H9 (cell line): ENCODE data around the gene GYG2. TPM values are rescaled to one million over a fixed set of nuclear protein-coding genes. Genes with fewer than 3 reads are reported as not detected.

ENCODE experiments used
- DNase-seq: peaks from one replicate; pipeline ENCODE4 v3.0.0-alpha.2; 2017
- H2AFZ ChIP-seq: one replicate; pipeline ENCODE4 v1.6.1; 2013; ENCODE audit warnings: mild to moderate bottlenecking, low read length, control low read depth, moderate library complexity
- H2AK5ac ChIP-seq: 2 replicates; pipeline ENCODE4 v1.6.1; 2013; ENCODE audit warnings: low read length, control low read depth, mixed read lengths; ENCODE audit not compliant: insufficient read length
- H2BK120ac ChIP-seq: one replicate; pipeline ENCODE4 v1.6.1; 2013; ENCODE audit warnings: low read depth, mild to moderate bottlenecking, low read length, control low read depth, inconsistent platforms; ENCODE audit not compliant: poor library complexity, severe bottlenecking
- H2BK12ac ChIP-seq: 2 replicates; pipeline ENCODE4 v1.6.1; 2013; ENCODE audit warnings: low read length, control low read depth, mixed read lengths, low read depth; ENCODE audit not compliant: insufficient read length
- H2BK15ac ChIP-seq: 2 replicates; pipeline ENCODE4 v1.6.1; 2013; ENCODE audit warnings: low read depth, low read length, control low read depth
- H2BK20ac ChIP-seq: one replicate; pipeline ENCODE4 v1.6.1; 2013; ENCODE audit warnings: low read depth, mild to moderate bottlenecking, low read length, control low read depth, inconsistent platforms; ENCODE audit not compliant: poor library complexity, severe bottlenecking
- H2BK5ac ChIP-seq: 2 replicates; pipeline ENCODE4 v1.6.1; 2013; ENCODE audit warnings: low read length, control low read depth, mixed read lengths; ENCODE audit not compliant: insufficient read length
- H3K14ac ChIP-seq: 2 replicates; pipeline ENCODE4 v1.6.1; 2013; ENCODE audit warnings: low read length, control low read depth; ENCODE audit not compliant: insufficient read depth
- H3K18ac ChIP-seq: 2 replicates; pipeline ENCODE4 v1.6.1; 2013; ENCODE audit warnings: low read depth, mild to moderate bottlenecking, mixed read lengths, low read length, control low read depth; ENCODE audit not compliant: insufficient read length
- H3K23ac ChIP-seq: 2 replicates; pipeline ENCODE4 v1.6.1; 2013; ENCODE audit warnings: low read length, control low read depth, mixed read lengths, low read depth; ENCODE audit not compliant: insufficient read length
- H3K23me2 ChIP-seq: 2 replicates; pipeline ENCODE4 v1.6.1; 2013; ENCODE audit warnings: low read depth, mild to moderate bottlenecking, mixed read lengths, low read length, control low read depth; ENCODE audit not compliant: insufficient read length, poor library complexity, severe bottlenecking
- H3K27ac ChIP-seq: 2 replicates; pipeline ENCODE4 v1.5.1; 2013; ENCODE audit warnings: low read length, control low read depth, mixed read lengths, low read depth; ENCODE audit not compliant: insufficient read length
- H3K27me3 ChIP-seq: 2 replicates; pipeline ENCODE4 v1.6.1; 2013; ENCODE audit warnings: low read length, control low read depth, inconsistent platforms; ENCODE audit not compliant: insufficient read depth
- H3K4ac ChIP-seq: 2 replicates; pipeline ENCODE4 v1.6.1; 2013; ENCODE audit warnings: low read depth, mild to moderate bottlenecking, control low read depth, inconsistent platforms, low read length, moderate library complexity
- H3K4me1 ChIP-seq: 2 replicates; pipeline ENCODE4 v1.6.1; 2013; ENCODE audit warnings: low read length, control low read depth, inconsistent platforms; ENCODE audit not compliant: insufficient read depth
- H3K4me2 ChIP-seq: 2 replicates; pipeline ENCODE4 v1.6.1; 2013; ENCODE audit warnings: low read length, control low read depth, mixed read lengths; ENCODE audit not compliant: insufficient read length, insufficient read depth
- H3K56ac ChIP-seq: 2 replicates; pipeline ENCODE4 v1.6.1; 2013; ENCODE audit warnings: low read depth, mild to moderate bottlenecking, mixed read lengths, low read length, control low read depth; ENCODE audit not compliant: insufficient read length
- H3K79me1 ChIP-seq: 2 replicates; pipeline ENCODE4 v1.6.1; 2013; ENCODE audit warnings: low read depth, mild to moderate bottlenecking, moderate library complexity, low read length, control low read depth, inconsistent platforms; ENCODE audit not compliant: insufficient read depth, poor library complexity, severe bottlenecking
- H3K79me2 ChIP-seq: 2 replicates; pipeline ENCODE4 v1.6.1; 2013; ENCODE audit warnings: low read length, control low read depth, inconsistent platforms; ENCODE audit not compliant: insufficient read depth
- H3K9ac ChIP-seq: 2 replicates; pipeline ENCODE4 v1.6.1; 2013; ENCODE audit warnings: low read length, control low read depth, mixed read lengths; ENCODE audit not compliant: insufficient read length; ENCODE audit errors: extremely low read depth
- H3K9me3 ChIP-seq: one replicate; pipeline ENCODE4 v1.6.1; 2013; ENCODE audit warnings: low read depth, low read length, inconsistent platforms; ENCODE audit not compliant: control insufficient read depth
- H3T11ph ChIP-seq: one replicate; pipeline ENCODE4 v1.6.1; 2013; ENCODE audit warnings: mild to moderate bottlenecking, low read length, control low read depth, inconsistent platforms
- H4K20me1 ChIP-seq: one replicate; pipeline ENCODE4 v1.6.1; 2013; ENCODE audit not compliant: control insufficient read depth, insufficient read length, insufficient read depth
- H4K5ac ChIP-seq: 2 replicates; pipeline ENCODE4 v1.6.1; 2013; ENCODE audit warnings: low read depth, mild to moderate bottlenecking, mixed read lengths, low read length, control low read depth; ENCODE audit not compliant: insufficient read length
- H4K8ac ChIP-seq: replicated peaks from 2 replicates; pipeline ENCODE4 v1.6.1; 2013; ENCODE audit warnings: low read length, control low read depth, mixed read lengths, low read depth; ENCODE audit not compliant: insufficient read length
- H4K91ac ChIP-seq: 2 replicates; pipeline ENCODE4 v1.6.1; 2013; ENCODE audit warnings: low read depth, mild to moderate bottlenecking, moderate library complexity, mixed read lengths, low read length, control low read depth; ENCODE audit not compliant: insufficient read length
- H3K27ac Mint-ChIP-seq, 3 experiments: 2 replicates in 2 of 3; 3 replicates in 1 of 3; pipeline ENCODE4 v1.8.0; 2020 to 2021; ENCODE audit warnings: mixed read lengths in 3 of 3, mild to moderate bottlenecking in 1 of 3, moderate library complexity in 1 of 3
- H3K27me3 Mint-ChIP-seq: 2 replicates; pipeline ENCODE4 v1.8.0; 2021; ENCODE audit warnings: low read depth, mild to moderate bottlenecking, moderate library complexity, mixed read lengths
- H3K36me3 Mint-ChIP-seq, 3 experiments: 2 replicates in 2 of 3; 3 replicates in 1 of 3; pipeline ENCODE4 v1.8.0; 2020 to 2021; ENCODE audit warnings: low read depth in 3 of 3, mixed read lengths in 3 of 3; ENCODE audit not compliant: insufficient read depth in 1 of 3
- H3K4me1 Mint-ChIP-seq, 2 experiments: 2 replicates each; pipeline ENCODE4 v1.8.0; 2020; ENCODE audit warnings: mixed read lengths in 2 of 2
- H3K4me3 Mint-ChIP-seq, 2 experiments: 2 replicates in 1 of 2; 3 replicates in 1 of 2; pipeline ENCODE4 v1.8.0; 2020 to 2021; ENCODE audit warnings: mild to moderate bottlenecking in 2 of 2, mixed read lengths in 2 of 2, moderate library complexity in 1 of 2
- H3K9me3 Mint-ChIP-seq, 2 experiments: 2 replicates in 1 of 2; 3 replicates in 1 of 2; pipeline ENCODE4 v1.8.0; 2020; ENCODE audit warnings: mild to moderate bottlenecking in 2 of 2, mixed read lengths in 2 of 2, moderate library complexity in 1 of 2
- WGBS: extraction: QIAGEN DNeasy Blood & Tissue Kit; methylation state at CpG from one replicate; pipeline ENCODE4 v1.1.7; 2013; ENCODE audit warnings: missing lambda C conversion rate, low lambda C conversion rate, mixed read lengths; ENCODE audit not compliant: insufficient read length; ENCODE audit errors: extremely low coverage; 5-methylcytosine and 5-hydroxymethylcytosine counted together
- total RNA-seq: library from RNA; stranded (reverse); gene quantifications from 2 replicates; pipeline ENCODE4 v1.2.1, GENCODE V29; 2021
- TF ChIP-seq, protein P1 (sequence below): fragments of 200-600 bp; sonication (generic); conservative IDR thresholded peaks from 3 replicates; pipeline ENCODE4 v1.8.0; 2021; ENCODE audit warnings: antibody characterized with exemption, mild to moderate bottlenecking

The GYG2 gene
- total RNA-seq, 1 experiment from 2014 or later = 95.9 TPM

DNA sequence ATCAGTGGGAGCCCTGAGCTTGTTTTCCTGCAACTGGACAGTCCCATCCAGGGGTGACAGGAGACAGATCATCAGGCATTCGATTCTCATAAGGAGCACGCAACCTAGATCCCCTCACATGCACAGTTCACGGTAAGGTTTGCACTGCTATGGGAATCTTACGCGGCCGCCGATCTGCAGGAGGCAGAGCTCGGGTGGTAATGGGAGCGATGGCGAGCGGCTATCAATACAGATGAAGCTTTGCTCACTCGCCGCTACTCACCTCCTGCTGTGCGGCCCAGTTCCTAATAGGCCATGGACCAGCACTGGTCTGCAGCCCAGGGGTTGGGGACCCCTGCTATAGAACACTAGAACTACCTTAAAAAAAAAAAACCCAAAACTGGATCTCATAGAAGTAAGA lies 55.0 kb downstream of the GYG2 start:
- H3T11ph ChIP-seq = no peak overlapping the region
- Mint-ChIP-seq H3K27me3 (no peaks in the 10 kb centered on the region), H3K27ac (no peak overlapping the region), H3K4me3 (no peak overlapping the region), H3K36me3 (peaks cover 25 to 50% (median 42%) of the 10 kb centered on the region in 3 experiments; a peak in 6 of 7 replicates), H3K9me3 (no peaks in the 10 kb centered on the region), H3K4me1 (peaks cover 5 to 8% of the 10 kb centered on the region in 2 experiments)
- no peak overlapping the region for H3K27ac ChIP-seq
- H3K56ac ChIP-seq = no peak overlapping the region
- no peak overlapping the region for H3K9ac ChIP-seq
- no peaks in the 10 kb centered on the region for H4K20me1 ChIP-seq
- no peak overlapping the region for H2BK12ac ChIP-seq
- H3K27me3 ChIP-seq = no peaks in the 10 kb centered on the region
- no peak for DNase-seq
- no peak overlapping the region for H3K4ac ChIP-seq
- H3K18ac ChIP-seq = no peak overlapping the region
- no peak overlapping the region for H2AK5ac ChIP-seq
- no peaks in the 10 kb centered on the region for H3K9me3 ChIP-seq
- no peaks in the 10 kb centered on the region for H3K23me2 ChIP-seq
- no peak overlapping the region for H3K14ac ChIP-seq
- H3K79me1 ChIP-seq = no peaks in the 10 kb centered on the region
- H3K79me2 ChIP-seq = no peaks in the 10 kb centered on the region
- no peak overlapping the region for H4K91ac ChIP-seq
- no peaks in the 10 kb centered on the region for H3K4me1 ChIP-seq
- no peak overlapping the region for H3K4me2 ChIP-seq
- WGBS = no CpG with 5 or more reads among the region's 14 CpGs
- H4K8ac ChIP-seq = no peak overlapping the region
- H2BK20ac ChIP-seq = no peak overlapping the region
- H3K23ac ChIP-seq = no peak overlapping the region
- H2AFZ ChIP-seq = no peak overlapping the region
- H2BK15ac ChIP-seq = no peak overlapping the region
- H4K5ac ChIP-seq = no peak overlapping the region
- no peak overlapping the region for H2BK5ac ChIP-seq
- TF ChIP-seq, protein P1, sequence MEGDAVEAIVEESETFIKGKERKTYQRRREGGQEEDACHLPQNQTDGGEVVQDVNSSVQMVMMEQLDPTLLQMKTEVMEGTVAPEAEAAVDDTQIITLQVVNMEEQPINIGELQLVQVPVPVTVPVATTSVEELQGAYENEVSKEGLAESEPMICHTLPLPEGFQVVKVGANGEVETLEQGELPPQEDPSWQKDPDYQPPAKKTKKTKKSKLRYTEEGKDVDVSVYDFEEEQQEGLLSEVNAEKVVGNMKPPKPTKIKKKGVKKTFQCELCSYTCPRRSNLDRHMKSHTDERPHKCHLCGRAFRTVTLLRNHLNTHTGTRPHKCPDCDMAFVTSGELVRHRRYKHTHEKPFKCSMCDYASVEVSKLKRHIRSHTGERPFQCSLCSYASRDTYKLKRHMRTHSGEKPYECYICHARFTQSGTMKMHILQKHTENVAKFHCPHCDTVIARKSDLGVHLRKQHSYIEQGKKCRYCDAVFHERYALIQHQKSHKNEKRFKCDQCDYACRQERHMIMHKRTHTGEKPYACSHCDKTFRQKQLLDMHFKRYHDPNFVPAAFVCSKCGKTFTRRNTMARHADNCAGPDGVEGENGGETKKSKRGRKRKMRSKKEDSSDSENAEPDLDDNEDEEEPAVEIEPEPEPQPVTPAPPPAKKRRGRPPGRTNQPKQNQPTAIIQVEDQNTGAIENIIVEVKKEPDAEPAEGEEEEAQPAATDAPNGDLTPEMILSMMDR = no peak
- H2BK120ac ChIP-seq = no peak overlapping the region
